Activated naive CD8-positive, alpha-beta T cell treated with anti-CD3 and anti-CD28 coated beads for 36 hours (primary cell): Measurements from ENCODE around the gene LCN12. TPM values are rescaled to one million over a fixed set of nuclear protein-coding genes. Genes with fewer than 3 reads are reported as not detected.

Experiments used
- DNase-seq: peaks from one replicate; pipeline ENCODE4 v3.0.0; 2021
- H3K27ac Mint-ChIP-seq: one replicate; pipeline ENCODE4 v1.8.0; 2022; ENCODE audit warnings: mild to moderate bottlenecking, moderate library complexity, mixed read lengths
- H3K27me3 Mint-ChIP-seq: one replicate; pipeline ENCODE4 v1.8.0; 2022; ENCODE audit warnings: mild to moderate bottlenecking, mixed read lengths
- H3K36me3 Mint-ChIP-seq: one replicate; pipeline ENCODE4 v1.8.0; 2021; ENCODE audit warnings: mild to moderate bottlenecking, mixed read lengths
- H3K4me1 Mint-ChIP-seq: one replicate; pipeline ENCODE4 v1.8.0; 2021; ENCODE audit warnings: mixed read lengths
- H3K4me3 Mint-ChIP-seq: one replicate; pipeline ENCODE4 v1.8.0; 2022; ENCODE audit warnings: mild to moderate bottlenecking, moderate library complexity, mixed read lengths
- H3K9me3 Mint-ChIP-seq: one replicate; pipeline ENCODE4 v1.8.0; 2022; ENCODE audit warnings: mixed read lengths
- total RNA-seq, 2 experiments: library from RNA; stranded (reverse); gene quantifications; one replicate each; pipeline ENCODE4 v1.2.3, GENCODE V29; 2021

Gene LCN12
- 1 to 10 TPM in 1 of 2 experiments, under 1 TPM in 1; 0.84 to 1.2 TPM for total RNA-seq

GRCh38 chr9:136951541-136952320 is at the start of gene LCN12:
LCN12 (plus strand) TSS chr9:136952273; CDS start chr9:136952328, 55 bp downstream.
- Mint-ChIP-seq H3K36me3 (peaks cover 3% of the 10 kb centered on the region), H3K27ac (no peak within 1 kb of the TSS), H3K9me3 (no peaks in the 10 kb centered on the region), H3K4me1 (peaks cover 3% of the 10 kb centered on the region), H3K27me3 (no peaks in the 10 kb centered on the region), H3K4me3 (no peak within 1 kb of the TSS)
- DNase-seq: no peak

GRCh38 chr9:136903041-136903554 is 49.0 kb upstream of the LCN12 start:
- no peaks in the 10 kb centered on the region for H3K27me3 Mint-ChIP-seq
- no peak for DNase-seq
- H3K9me3 Mint-ChIP-seq: no peaks in the 10 kb centered on the region
- peak overlapping the region; percentile 99 for H3K27ac Mint-ChIP-seq
- H3K4me1 Mint-ChIP-seq: peaks cover 28% of the 10 kb centered on the region
- peaks cover 38% of the 10 kb centered on the region for H3K36me3 Mint-ChIP-seq
- no peak overlapping the region for H3K4me3 Mint-ChIP-seq

- Mint-ChIP-seq H3K27me3 (no peaks in the 10 kb centered on the region), H3K27ac (peak overlapping the region; percentile 49), H3K4me3 (no peak overlapping the region), H3K4me1 (peaks cover 23% of the 10 kb centered on the region), H3K36me3 (peaks cover 23% of the 10 kb centered on the region), H3K9me3 (no peaks in the 10 kb centered on the region)
- no peak for DNase-seq
Observed at GRCh38 chr9:136906266-136906665, 45.8 kb upstream of the LCN12 start.

GRCh38 chr9:136907011-136907914 is 44.8 kb upstream of the LCN12 start:
- Mint-ChIP-seq H3K36me3 (peaks cover 22% of the 10 kb centered on the region), H3K9me3 (no peaks in the 10 kb centered on the region), H3K27ac (no peak overlapping the region), H3K4me1 (peaks cover 13% of the 10 kb centered on the region), H3K27me3 (no peaks in the 10 kb centered on the region), H3K4me3 (no peak overlapping the region)
- DNase-seq: no peak

GRCh38 chr9:136910197-136910900 is 41.7 kb upstream of the LCN12 start:
- DNase-seq: no peak
- H3K27me3 Mint-ChIP-seq: no peaks in the 10 kb centered on the region
- no peaks in the 10 kb centered on the region for H3K9me3 Mint-ChIP-seq
- peaks cover 4% of the 10 kb centered on the region for H3K4me1 Mint-ChIP-seq
- peaks cover 11% of the 10 kb centered on the region for H3K36me3 Mint-ChIP-seq
- H3K4me3 Mint-ChIP-seq: no peak overlapping the region
- peak overlapping the region; percentile 57 for H3K27ac Mint-ChIP-seq

- DNase-seq: no peak
- no peaks in the 10 kb centered on the region for H3K9me3 Mint-ChIP-seq
- peaks cover 10% of the 10 kb centered on the region for H3K36me3 Mint-ChIP-seq
- H3K4me1 Mint-ChIP-seq: peaks cover 4% of the 10 kb centered on the region
- H3K27ac Mint-ChIP-seq: peak overlapping the region; percentile 57
- no peaks in the 10 kb centered on the region for H3K27me3 Mint-ChIP-seq
- H3K4me3 Mint-ChIP-seq: no peak overlapping the region
Observed at GRCh38 chr9:136910901-136911245, 41.2 kb upstream of the LCN12 start.

- Mint-ChIP-seq H3K36me3 (peaks cover 19% of the 10 kb centered on the region), H3K4me3 (no peak overlapping the region), H3K4me1 (no peaks in the 10 kb centered on the region), H3K27me3 (no peaks in the 10 kb centered on the region), H3K27ac (no peak overlapping the region), H3K9me3 (no peaks in the 10 kb centered on the region)
- DNase-seq: no peak
Observed at GRCh38 chr9:136913701-136914438, 38.2 kb upstream of the LCN12 start.

- Mint-ChIP-seq H3K9me3 (no peaks in the 10 kb centered on the region), H3K4me3 (no peak overlapping the region), H3K4me1 (no peaks in the 10 kb centered on the region), H3K27ac (no peak overlapping the region), H3K36me3 (peaks cover 30% of the 10 kb centered on the region), H3K27me3 (no peaks in the 10 kb centered on the region)
- no peak for DNase-seq
Observed at GRCh38 chr9:136915632-136916329, 36.3 kb upstream of the LCN12 start.

- H3K9me3 Mint-ChIP-seq: no peaks in the 10 kb centered on the region
- peaks cover 30% of the 10 kb centered on the region for H3K36me3 Mint-ChIP-seq
- no peak overlapping the region for H3K27ac Mint-ChIP-seq
- no peak for DNase-seq
- no peaks in the 10 kb centered on the region for H3K4me1 Mint-ChIP-seq
- no peaks in the 10 kb centered on the region for H3K27me3 Mint-ChIP-seq
- H3K4me3 Mint-ChIP-seq: no peak overlapping the region
Observed at GRCh38 chr9:136916330-136917184, 35.5 kb upstream of the LCN12 start.

- Mint-ChIP-seq H3K4me1 (no peaks in the 10 kb centered on the region), H3K27ac (no peak overlapping the region), H3K36me3 (peaks cover 30% of the 10 kb centered on the region), H3K27me3 (no peaks in the 10 kb centered on the region), H3K4me3 (no peak overlapping the region), H3K9me3 (no peaks in the 10 kb centered on the region)
- no peak for DNase-seq
Observed at GRCh38 chr9:136917902-136918301, 34.2 kb upstream of the LCN12 start.

GRCh38 chr9:136920069-136920468 is 32.0 kb upstream of the LCN12 start:
- no peaks in the 10 kb centered on the region for H3K27me3 Mint-ChIP-seq
- H3K4me3 Mint-ChIP-seq: no peak overlapping the region
- no peaks in the 10 kb centered on the region for H3K4me1 Mint-ChIP-seq
- no peak overlapping the region for H3K27ac Mint-ChIP-seq
- DNase-seq: no peak
- H3K36me3 Mint-ChIP-seq: peaks cover 30% of the 10 kb centered on the region
- H3K9me3 Mint-ChIP-seq: no peaks in the 10 kb centered on the region

- Mint-ChIP-seq H3K27me3 (no peaks in the 10 kb centered on the region), H3K9me3 (no peaks in the 10 kb centered on the region), H3K27ac (no peak overlapping the region), H3K4me3 (no peak overlapping the region), H3K36me3 (peaks cover 33% of the 10 kb centered on the region), H3K4me1 (no peaks in the 10 kb centered on the region)
- no peak for DNase-seq
Observed at GRCh38 chr9:136920734-136921231, 31.3 kb upstream of the LCN12 start.

- Mint-ChIP-seq H3K4me3 (no peak overlapping the region), H3K4me1 (no peaks in the 10 kb centered on the region), H3K27ac (no peak overlapping the region), H3K36me3 (peaks cover 27% of the 10 kb centered on the region), H3K27me3 (no peaks in the 10 kb centered on the region), H3K9me3 (no peaks in the 10 kb centered on the region)
- DNase-seq: no peak
Observed at GRCh38 chr9:136921307-136921706, 30.8 kb upstream of the LCN12 start.
